Measurements from ENCODE around the gene EBLN2.
A peak's percentile ranks its signal among the peaks of the same experiment; 100 is the strongest.

Gene EBLN2

GRCh38 chr3:73098026-73098425 lies 36.6 kb downstream of the EBLN2 start:
- TF ChIP-seq, protein P1, sequence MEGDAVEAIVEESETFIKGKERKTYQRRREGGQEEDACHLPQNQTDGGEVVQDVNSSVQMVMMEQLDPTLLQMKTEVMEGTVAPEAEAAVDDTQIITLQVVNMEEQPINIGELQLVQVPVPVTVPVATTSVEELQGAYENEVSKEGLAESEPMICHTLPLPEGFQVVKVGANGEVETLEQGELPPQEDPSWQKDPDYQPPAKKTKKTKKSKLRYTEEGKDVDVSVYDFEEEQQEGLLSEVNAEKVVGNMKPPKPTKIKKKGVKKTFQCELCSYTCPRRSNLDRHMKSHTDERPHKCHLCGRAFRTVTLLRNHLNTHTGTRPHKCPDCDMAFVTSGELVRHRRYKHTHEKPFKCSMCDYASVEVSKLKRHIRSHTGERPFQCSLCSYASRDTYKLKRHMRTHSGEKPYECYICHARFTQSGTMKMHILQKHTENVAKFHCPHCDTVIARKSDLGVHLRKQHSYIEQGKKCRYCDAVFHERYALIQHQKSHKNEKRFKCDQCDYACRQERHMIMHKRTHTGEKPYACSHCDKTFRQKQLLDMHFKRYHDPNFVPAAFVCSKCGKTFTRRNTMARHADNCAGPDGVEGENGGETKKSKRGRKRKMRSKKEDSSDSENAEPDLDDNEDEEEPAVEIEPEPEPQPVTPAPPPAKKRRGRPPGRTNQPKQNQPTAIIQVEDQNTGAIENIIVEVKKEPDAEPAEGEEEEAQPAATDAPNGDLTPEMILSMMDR (IDR thresholded peaks at IDR 0.05; ENCODE audit: insufficient read depth, low read depth, low read length, missing control alignments): no peak
- no peak for DNase-seq (ENCODE audit: low read depth)
- no peak overlapping the region for H3K4me3 ChIP-seq (ENCODE audit: low read depth, low read length)

GRCh38 chr3:73098873-73099272 lies 37.4 kb downstream of the EBLN2 start:
- TF ChIP-seq, protein P1 (IDR thresholded peaks at IDR 0.05; ENCODE audit: insufficient read depth, low read depth, low read length, missing control alignments): no peak
- no peak for DNase-seq (ENCODE audit: low read depth)
- no peak overlapping the region for H3K4me3 ChIP-seq (ENCODE audit: low read depth, low read length)

GRCh38 chr3:73100741-73101559 lies 39.5 kb downstream of the EBLN2 start:
- TF ChIP-seq, protein P1 (IDR thresholded peaks at IDR 0.05; ENCODE audit: insufficient read depth, low read depth, low read length, missing control alignments): peak; percentile 88
- DNase-seq (ENCODE audit: low read depth): peak; percentile 85
- no peak overlapping the region for H3K4me3 ChIP-seq (ENCODE audit: low read depth, low read length)

DNA sequence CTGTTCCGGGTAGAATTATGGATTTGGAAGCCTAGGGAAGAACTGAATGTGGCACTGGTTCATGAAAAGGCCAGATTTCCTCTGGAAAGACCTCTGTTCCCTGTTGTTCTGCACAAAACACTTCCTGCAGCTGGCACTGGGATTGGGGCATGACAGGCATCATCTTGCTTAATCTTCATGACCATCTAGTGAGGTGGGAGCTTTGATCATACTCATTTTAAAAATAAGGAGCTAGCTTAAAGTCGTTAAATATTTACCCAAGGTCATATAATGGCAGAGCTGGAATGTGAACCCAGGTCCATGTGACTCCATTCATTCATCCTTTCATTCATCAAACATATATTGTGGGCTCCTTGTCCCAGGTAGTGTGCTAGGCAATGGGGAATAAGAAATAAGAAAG lies 40.4 kb downstream of the EBLN2 start:
- TF ChIP-seq, protein P1 (IDR thresholded peaks at IDR 0.05; ENCODE audit: insufficient read depth, low read depth, low read length, missing control alignments): no peak
- H3K4me3 ChIP-seq (ENCODE audit: low read depth, low read length): no peak overlapping the region
- no peak for DNase-seq (ENCODE audit: low read depth)

- TF ChIP-seq, protein P1 (IDR thresholded peaks at IDR 0.05; ENCODE audit: insufficient read depth, low read depth, low read length, missing control alignments): no peak
- DNase-seq (ENCODE audit: low read depth): no peak
- no peak overlapping the region for H3K4me3 ChIP-seq (ENCODE audit: low read depth, low read length)
Measured at GRCh38 chr3:73107215-73107614, 45.8 kb downstream of the EBLN2 start.

- TF ChIP-seq, protein P1 (IDR thresholded peaks at IDR 0.05; ENCODE audit: insufficient read depth, low read depth, low read length, missing control alignments): no peak
- DNase-seq (ENCODE audit: low read depth): no peak
- no peak overlapping the region for H3K4me3 ChIP-seq (ENCODE audit: low read depth, low read length)
Measured at GRCh38 chr3:73107676-73108187, 46.3 kb downstream of the EBLN2 start.
